DMS114 treated with DMSO at 0.1 percent for 48 hours (cell line): Measurements from ENCODE around the gene PLXDC2.
A peak's percentile ranks its signal among the peaks of the same experiment; 100 is the strongest.

ENCODE experiments used
- DNase-seq: peaks from one replicate; lab custom pipeline; 2025; ENCODE audit not compliant: unreplicated experiment; lab: John Stamatoyannopoulos, UW

Gene PLXDC2

DNA sequence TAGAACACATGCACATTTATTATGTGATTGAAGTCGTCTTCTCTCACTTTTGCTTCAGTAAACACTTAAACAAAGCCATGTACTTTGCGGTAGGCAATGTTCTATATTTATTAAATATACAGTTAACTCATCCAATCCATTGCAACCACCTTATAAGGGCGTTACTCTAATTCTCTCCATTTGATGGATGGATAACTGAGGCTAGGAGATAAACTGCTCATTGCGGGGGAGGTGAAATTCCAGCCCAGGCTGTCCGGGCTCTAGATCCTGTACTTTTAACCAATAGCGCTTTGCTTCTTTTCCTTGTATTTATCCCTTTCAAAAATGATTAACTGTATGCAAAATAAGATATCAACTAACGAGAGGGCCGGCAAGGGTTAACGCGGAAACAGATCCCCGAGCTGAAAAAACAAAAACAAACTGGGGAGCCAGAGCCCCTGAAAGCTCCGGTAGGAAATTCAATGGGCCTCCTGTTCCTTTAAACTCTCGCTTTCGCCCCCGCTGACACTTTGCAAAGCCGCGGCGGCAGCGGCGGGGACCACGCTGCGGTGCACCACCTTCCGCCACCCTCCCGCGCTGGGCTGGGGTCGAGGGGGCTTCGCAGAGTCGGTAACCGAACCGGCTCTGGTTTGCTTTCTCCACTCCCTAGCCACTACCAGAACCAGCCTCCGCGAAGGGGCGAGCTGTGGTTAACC lies 1.0 kb upstream of the PLXDC2 start:
- DNase-seq: no peak

GRCh38 chr10:19815731-19816410 lies 361 bp upstream of the PLXDC2 start:
- DNase-seq: no peak

- DNase-seq: no peak
Observed at GRCh38 chr10:19817231-19817933, 1.1 kb downstream of the PLXDC2 start.

GRCh38 chr10:19818876-19819275 lies 2.6 kb downstream of the PLXDC2 start:
- DNase-seq: no peak

DNA sequence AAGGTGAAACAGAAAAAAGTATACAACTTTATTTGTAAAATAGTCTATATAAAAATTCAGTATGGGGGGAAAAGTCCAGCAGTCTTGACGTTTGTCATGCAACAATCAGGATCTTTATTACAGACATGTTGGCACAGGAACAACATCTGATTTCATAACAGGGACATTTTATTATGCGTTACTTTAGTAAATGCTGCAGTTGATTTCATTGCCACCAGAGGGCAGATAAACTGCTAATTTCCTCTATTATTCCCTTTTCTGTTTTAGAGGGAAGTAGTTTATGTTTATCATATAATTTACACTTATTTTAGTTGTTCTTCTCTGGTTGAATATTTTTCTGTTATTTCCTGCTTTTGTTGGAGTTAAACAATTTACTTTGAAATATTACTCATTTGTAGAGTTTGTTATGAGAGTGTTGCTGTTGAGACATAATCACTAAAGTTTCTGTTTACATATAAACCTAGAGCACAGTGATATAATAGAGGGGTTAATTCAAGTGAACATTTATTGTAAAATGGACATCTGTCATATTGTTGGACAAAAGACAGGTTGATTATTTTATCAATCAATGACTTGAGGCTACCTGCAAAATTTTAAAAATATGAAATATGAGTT lies 3.3 kb downstream of the PLXDC2 start:
- peak; percentile 66 for DNase-seq

GRCh38 chr10:19824381-19825342 lies 8.4 kb downstream of the PLXDC2 start:
- DNase-seq: no peak

DNA sequence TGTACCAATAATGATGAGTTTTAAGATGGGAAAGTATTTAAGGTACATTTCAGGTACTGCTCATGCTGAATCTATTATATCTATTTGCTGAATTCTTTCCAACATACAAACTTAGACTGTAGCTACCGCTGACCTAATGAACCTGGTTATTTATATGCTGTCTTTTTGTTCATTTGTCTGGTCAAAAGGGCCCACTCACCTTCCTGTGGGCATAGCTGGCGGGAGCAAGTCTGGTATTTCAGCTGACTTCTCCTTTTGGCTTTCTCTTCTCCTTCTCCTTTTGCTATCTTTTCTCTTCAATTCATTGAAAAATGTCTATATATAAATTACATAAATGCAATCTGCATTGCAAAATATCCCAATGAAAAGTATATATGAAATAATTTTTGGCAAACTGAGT lies 9.5 kb downstream of the PLXDC2 start:
- DNase-seq: no peak

GRCh38 chr10:19826712-19827111 lies 10.5 kb downstream of the PLXDC2 start:
- no peak for DNase-seq

- no peak for DNase-seq
Observed at GRCh38 chr10:19828278-19829049, 12.2 kb downstream of the PLXDC2 start.

GRCh38 chr10:19832699-19833098 lies 16.5 kb downstream of the PLXDC2 start:
- DNase-seq: no peak

DNA sequence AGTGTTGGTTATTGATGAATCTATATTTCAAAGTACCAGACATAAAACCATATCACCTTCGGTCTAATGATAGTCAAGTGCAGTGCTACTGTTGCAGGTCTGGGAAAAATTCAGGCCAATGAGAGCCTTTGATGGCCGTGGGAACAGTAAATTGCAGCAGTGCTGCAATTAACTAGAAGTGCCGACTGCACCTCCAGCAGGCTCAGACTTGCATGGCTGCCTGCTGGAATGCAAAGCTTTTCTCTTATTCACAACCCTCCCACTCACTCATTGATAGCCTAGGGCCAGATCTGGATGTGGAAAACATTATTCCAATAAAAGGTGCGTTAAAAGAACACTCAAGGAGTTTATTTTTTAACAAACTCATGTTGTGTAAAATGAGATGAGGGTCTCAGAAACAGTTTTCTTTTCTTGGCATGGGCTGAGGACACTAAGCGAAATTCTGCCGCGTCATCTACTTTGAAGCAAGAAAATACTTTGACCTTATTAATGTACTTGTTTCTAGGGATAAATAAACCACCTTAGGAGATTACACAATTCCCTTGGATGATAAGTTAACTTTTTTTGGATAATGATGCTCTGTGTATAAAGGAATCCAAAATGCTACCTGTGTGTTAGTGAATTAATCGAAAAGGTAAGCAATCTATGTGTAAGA lies 17.1 kb downstream of the PLXDC2 start:
- no peak for DNase-seq

DNA sequence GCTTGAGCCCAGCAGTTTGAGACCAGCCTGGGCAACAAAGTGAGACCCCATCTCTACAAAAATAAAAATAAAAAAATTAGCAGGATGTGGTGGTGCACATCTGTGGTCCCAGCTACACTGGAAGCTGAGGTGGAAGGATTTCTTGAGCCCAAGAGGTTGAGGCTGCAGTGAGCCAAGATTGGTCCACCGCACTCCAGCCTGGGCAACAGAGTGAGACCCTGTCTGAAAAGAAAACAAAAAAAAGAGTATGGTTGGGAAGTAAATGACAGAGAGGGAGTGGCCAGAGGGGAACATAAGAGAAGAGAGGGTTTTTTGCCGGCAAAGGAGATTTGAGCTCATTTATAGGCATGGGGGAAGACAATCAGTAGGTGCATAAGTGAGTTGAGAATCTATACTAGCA lies 19.7 kb downstream of the PLXDC2 start:
- no peak for DNase-seq

GRCh38 chr10:19839090-19839489 lies 22.9 kb downstream of the PLXDC2 start:
- no peak for DNase-seq

DNA sequence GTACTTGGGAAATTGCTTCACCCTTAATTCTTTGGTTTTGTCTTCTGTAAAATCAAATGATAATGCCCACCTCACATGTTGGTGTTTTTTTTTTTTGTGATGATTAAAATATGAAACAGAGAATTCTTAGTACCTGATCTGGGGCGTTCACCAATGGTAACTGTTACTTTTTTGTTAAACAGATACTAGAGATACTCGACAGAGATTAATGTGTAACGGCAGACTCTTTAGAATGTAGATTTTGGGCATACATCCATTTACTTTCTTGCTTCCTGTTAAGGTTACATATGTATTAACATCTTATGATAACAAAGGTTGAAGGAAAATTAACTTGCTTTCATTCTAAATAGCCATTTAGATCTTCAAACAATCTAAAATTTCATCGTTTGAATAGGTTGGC lies 23.3 kb downstream of the PLXDC2 start:
- no peak for DNase-seq

DNA sequence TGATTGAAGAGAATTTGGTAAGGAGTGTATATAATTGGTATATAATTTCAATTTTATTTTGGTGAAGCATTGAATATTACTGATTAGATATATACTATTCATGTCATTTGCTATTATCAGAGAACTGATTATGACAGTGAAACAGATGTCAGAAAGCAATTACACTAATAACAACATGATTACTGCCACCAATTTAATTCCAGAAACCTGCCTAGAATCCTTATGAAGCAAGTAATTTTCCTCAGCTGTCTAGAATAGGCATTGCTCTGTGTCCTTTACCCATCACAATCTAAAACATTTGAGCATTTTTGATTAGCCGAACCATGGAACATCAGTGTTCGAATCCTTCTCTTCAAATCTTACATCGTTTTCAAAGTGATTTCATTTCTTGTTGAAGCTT lies 24.5 kb downstream of the PLXDC2 start:
- no peak for DNase-seq

GRCh38 chr10:19843487-19843886 lies 27.3 kb downstream of the PLXDC2 start:
- DNase-seq: no peak

DNA sequence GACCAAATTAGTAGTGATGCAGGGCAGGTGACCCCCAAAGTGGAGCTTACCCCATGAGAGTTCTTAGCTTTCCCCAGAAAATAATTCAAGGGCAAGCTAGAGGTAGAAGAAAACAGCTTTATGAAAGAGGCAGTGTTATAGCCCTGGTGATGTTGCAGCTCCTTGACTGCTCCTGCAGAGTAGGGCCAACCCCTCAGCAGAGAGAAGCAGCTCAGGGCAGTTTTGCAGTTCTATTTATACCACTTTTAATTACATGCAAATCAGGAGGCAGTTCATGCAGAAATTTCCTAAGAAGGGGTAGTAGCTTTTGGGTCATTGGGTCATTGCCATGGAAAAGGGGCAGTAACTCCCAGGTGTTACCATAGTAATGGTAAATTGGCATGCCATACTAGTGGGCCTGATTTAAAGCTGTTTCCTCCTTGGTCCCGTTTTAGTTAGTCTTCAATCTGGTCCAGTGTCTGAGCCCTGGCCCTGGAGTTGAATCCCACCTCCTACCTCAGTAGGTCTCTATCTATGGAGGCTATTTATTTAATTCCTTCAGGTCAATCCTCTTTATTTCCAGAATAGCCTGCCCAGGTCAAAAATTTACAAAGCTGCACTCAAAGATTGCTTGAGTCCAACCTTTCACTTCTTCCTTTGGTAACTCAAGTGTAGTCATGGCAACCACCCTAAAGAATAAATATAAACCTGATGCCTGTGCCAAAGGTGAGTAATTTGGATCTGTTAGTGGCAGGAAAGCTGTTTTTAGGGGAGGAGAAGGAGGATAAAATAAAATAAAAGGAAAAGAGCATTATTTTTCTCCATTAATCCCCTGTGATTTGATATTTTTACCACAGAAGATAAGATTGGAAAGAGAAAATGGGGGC lies 29.5 kb downstream of the PLXDC2 start:
- DNase-seq: no peak

DNA sequence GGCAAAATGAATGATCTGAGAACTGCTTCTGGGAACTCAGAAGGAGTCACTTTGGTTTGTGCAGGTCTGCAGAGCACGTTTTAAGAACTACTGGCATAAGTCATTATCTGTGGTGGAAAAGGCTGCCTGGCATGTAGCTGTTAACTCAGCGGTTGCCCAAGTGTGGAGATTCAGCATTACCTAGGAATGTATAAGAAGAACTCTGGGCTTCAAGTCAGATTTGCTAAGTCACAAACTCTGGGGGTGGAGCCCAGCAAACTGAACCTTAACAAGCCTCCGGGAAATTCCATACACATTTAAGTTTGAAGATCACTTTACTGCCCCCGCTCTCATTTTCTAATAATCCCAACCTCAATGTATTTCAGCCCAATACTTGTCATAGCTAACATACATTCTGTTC lies 31.1 kb downstream of the PLXDC2 start:
- no peak for DNase-seq
